ENCODE data around the gene MAL.

- TF ChIP-seq CTCF (conservative IDR thresholded peaks at IDR 0.05; ENCODE audit: low read depth, low read length), result no peak
- TF ChIP-seq POLR2A (IDR thresholded peaks at IDR 0.05; ENCODE audit: low read depth, low read length), result no peak
- TF ChIP-seq RFX5 (IDR thresholded peaks at IDR 0.05; ENCODE audit: low read depth, low read length), result no peak
- TF ChIP-seq MXI1 (IDR thresholded peaks at IDR 0.05; ENCODE audit: borderline replicate concordance, low read depth, low read length), result no peak
- TF ChIP-seq RAD21 (IDR thresholded peaks at IDR 0.05; ENCODE audit: low read length), result no peak
- no peak for TF ChIP-seq CEBPB (IDR thresholded peaks at IDR 0.05; ENCODE audit: low read depth, low read length)
These were observed 7.7 kb upstream of the MAL start for GRCh38 chr2:95017836-95018235.

Measured in IMR-90 (cell line).